ENCODE data around the gene CES4A. TPM values are rescaled to one million over a fixed set of nuclear protein-coding genes. Genes with fewer than 3 reads are reported as not detected.
"Not testable (repeated sequence)": the region's sequence is repeated elsewhere in the genome, so short reads cannot be mapped to it uniquely, and the experiment has no call there.

Gene CES4A
- total RNA-seq, 4 donors from 2014 or later: 13.7 to 26.5 (median 17.9) TPM

- Histone ChIP-seq H3K9me3 (no peaks in the 10 kb centered on the region), H3K27ac (no peak overlapping the region)
- TF ChIP-seq CTCF (IDR thresholded peaks at IDR 0.05) (no peak), POLR2A (IDR thresholded peaks at IDR 0.05) (no peak)
Observed at GRCh38 chr16:66968847-66969246, 19.5 kb upstream of the CES4A start.

GRCh38 chr16:66970775-66971720 lies 17.3 kb upstream of the CES4A start:
- Histone ChIP-seq H3K27ac (no peak overlapping the region), H3K36me3 (peaks cover 0 to 6% (median 0%) of the 10 kb centered on the region in 3 donors), H3K4me1 (no peaks in the 10 kb centered on the region), H3K4me3 (no peak overlapping the region), H3K9me3 (no peaks in the 10 kb centered on the region), H3K27me3 (no peaks in the 10 kb centered on the region)
- TF ChIP-seq CTCF (IDR thresholded peaks at IDR 0.05) (no peak), POLR2A (IDR thresholded peaks at IDR 0.05) (no peak)
- no peak for DNase-seq

More at GRCh38 chr16:66968847-66969246, 19.5 kb upstream of the CES4A start:
- no peaks in the 10 kb centered on the region for H3K27me3 ChIP-seq
- DNase-seq: no peak
- H3K4me1 ChIP-seq: peaks cover 0 to under 1% (median 0%) of the 10 kb centered on the region in 4 donors
- H3K36me3 ChIP-seq: peaks cover 0 to 15% (median 0%) of the 10 kb centered on the region in 3 donors
- no peak overlapping the region for H3K4me3 ChIP-seq

GRCh38 chr16:66972983-66973382 lies 15.4 kb upstream of the CES4A start:
- peaks cover 0 to 8% (median 0%) of the 10 kb centered on the region in 4 donors for H3K4me1 ChIP-seq
- no peak for DNase-seq
- H3K4me3 ChIP-seq: no peak overlapping the region
- H3K36me3 ChIP-seq: peaks cover 0 to 6% (median 0%) of the 10 kb centered on the region in 3 donors
- H3K9me3 ChIP-seq: no peaks in the 10 kb centered on the region
- no peak for TF ChIP-seq POLR2A (IDR thresholded peaks at IDR 0.05)
- no peaks in the 10 kb centered on the region for H3K27me3 ChIP-seq
- no peak overlapping the region for H3K27ac ChIP-seq

- Histone ChIP-seq H3K4me1 (peaks cover 0 to 8% (median 0%) of the 10 kb centered on the region in 4 donors), H3K9me3 (no peaks in the 10 kb centered on the region), H3K27ac (no peak overlapping the region), H3K36me3 (peaks cover 0 to 4% (median 0%) of the 10 kb centered on the region in 3 donors), H3K4me3 (no peak overlapping the region), H3K27me3 (no peaks in the 10 kb centered on the region)
- TF ChIP-seq POLR2A (IDR thresholded peaks at IDR 0.05) (no peak), CTCF (IDR thresholded peaks at IDR 0.05) (no peak)
- no peak for DNase-seq
Observed at GRCh38 chr16:66973716-66974115, 14.7 kb upstream of the CES4A start.

GRCh38 chr16:66974156-66974931 lies 14.0 kb upstream of the CES4A start:
- not testable (repeated sequence) for H3K4me1 ChIP-seq, H3K4me3 ChIP-seq, DNase-seq

GRCh38 chr16:66974932-66975246 lies 13.5 kb upstream of the CES4A start:
- not testable (repeated sequence) for H3K27me3 ChIP-seq, H3K4me3 ChIP-seq, H3K27ac ChIP-seq, DNase-seq, H3K9me3 ChIP-seq, H3K36me3 ChIP-seq, H3K4me1 ChIP-seq

More at GRCh38 chr16:66974156-66974931, 14.0 kb upstream of the CES4A start:
- not testable (repeated sequence) for H3K27ac ChIP-seq, H3K9me3 ChIP-seq, H3K27me3 ChIP-seq, H3K36me3 ChIP-seq

Data from Peyer's patch (tissue), 4 donors.